GM23338 (cell line): Measurements from ENCODE around the gene CEACAM21. TPM values are rescaled to one million over a fixed set of nuclear protein-coding genes. Genes with fewer than 3 reads are reported as not detected.

Source experiments
- ATAC-seq: fragments of 200-7000 bp; cut with Tn5 transposase; 3 replicates; pipeline ENCODE4 v1.9.1; 2020
- DNase-seq: peaks from one replicate; pipeline ENCODE4 v3.0.0-alpha.2; 2015; ENCODE audit warnings: low spot score
- H2AFZ ChIP-seq: fragments of 200-600 bp; sonication (generic); 2 replicates; pipeline ENCODE4 v1.8.0; 2016; ENCODE audit warnings: antibody characterized with exemption, mild to moderate bottlenecking, moderate library complexity
- H3F3A ChIP-seq: fragments of 200-600 bp; sonication (generic); replicated peaks from 2 replicates; pipeline ENCODE4 v1.8.0; 2017; ENCODE audit warnings: antibody characterized with exemption, mixed run types, low read depth
- H3K27ac ChIP-seq: fragments of 200-600 bp; sonication (generic); 2 replicates; pipeline ENCODE4 v1.6.1; 2016; ENCODE audit warnings: low read depth
- H3K27me3 ChIP-seq: fragments of 200-600 bp; sonication (generic); 2 replicates; pipeline ENCODE4 v1.8.0; 2016; ENCODE audit warnings: mild to moderate bottlenecking, mixed run types, moderate library complexity; ENCODE audit not compliant: insufficient read depth
- H3K36me3 ChIP-seq: fragments of 200-600 bp; sonication (generic); 2 replicates; pipeline ENCODE4 v1.8.0; 2016; ENCODE audit warnings: mild to moderate bottlenecking; ENCODE audit not compliant: insufficient read depth
- H3K4me1 ChIP-seq: fragments of 200-600 bp; sonication (generic); 2 replicates; pipeline ENCODE4 v1.8.0; 2016; ENCODE audit warnings: mild to moderate bottlenecking, moderate library complexity; ENCODE audit not compliant: insufficient read depth
- H3K4me2 ChIP-seq: fragments of 200-600 bp; sonication (generic); 2 replicates; pipeline ENCODE4 v1.7.1; 2017; ENCODE audit warnings: mixed run types
- H3K4me3 ChIP-seq: fragments of 200-600 bp; sonication (generic); 2 replicates; pipeline ENCODE4 v1.6.1; 2016; ENCODE audit warnings: mixed run types
- H3K79me2 ChIP-seq: fragments of 200-600 bp; sonication (generic); replicated peaks from 2 replicates; pipeline ENCODE4 v1.8.0; 2017; ENCODE audit warnings: mild to moderate bottlenecking; ENCODE audit not compliant: insufficient read depth
- H3K9me2 ChIP-seq: fragments of 200-600 bp; sonication (generic); 2 replicates; pipeline ENCODE4 v1.8.0; 2017; ENCODE audit not compliant: insufficient read depth
- H4K20me1 ChIP-seq: fragments of 200-600 bp; sonication (generic); replicated peaks from 2 replicates; pipeline ENCODE4 v1.8.0; 2017; ENCODE audit warnings: mild to moderate bottlenecking; ENCODE audit not compliant: insufficient read depth
- H3K27ac Mint-ChIP-seq: 2 replicates; pipeline ENCODE4 v1.8.0; 2020; ENCODE audit warnings: inconsistent platforms, mild to moderate bottlenecking, moderate library complexity, mixed read lengths
- H3K27me3 Mint-ChIP-seq: 3 replicates; pipeline ENCODE4 v1.8.0; 2022; ENCODE audit warnings: low read depth, mild to moderate bottlenecking, moderate library complexity, mixed read lengths, inconsistent platforms; ENCODE audit not compliant: insufficient read depth, poor library complexity
- H3K36me3 Mint-ChIP-seq: 3 replicates; pipeline ENCODE4 v1.8.0; 2021; ENCODE audit warnings: low read depth, mild to moderate bottlenecking, inconsistent platforms, moderate library complexity, mixed read lengths
- H3K4me1 Mint-ChIP-seq: 3 replicates; pipeline ENCODE4 v1.8.0; 2020; ENCODE audit warnings: mild to moderate bottlenecking, inconsistent platforms, mixed read lengths
- H3K4me3 Mint-ChIP-seq: 3 replicates; pipeline ENCODE4 v1.8.0; 2021; ENCODE audit warnings: moderate library complexity, mild to moderate bottlenecking, inconsistent platforms, mixed read lengths
- H3K9me3 Mint-ChIP-seq: 3 replicates; pipeline ENCODE4 v1.8.0; 2020; ENCODE audit warnings: moderate library complexity, mild to moderate bottlenecking, inconsistent platforms, mixed read lengths
- CREB1 ChIP-seq: fragments of 250-450 bp; sonication (Bioruptor Pico); IDR thresholded peaks from 2 replicates; pipeline ENCODE4 v1.5.0; 2020; ENCODE audit warnings: low read depth, mild to moderate bottlenecking, moderate library complexity
- CTCF ChIP-seq, 2 experiments: fragments of 200-600 bp in 1 of 2; sonication (generic) in 1 of 2; conservative IDR thresholded peaks; 2 replicates each; pipeline versions ENCODE4 v1.5.1 to v1.6.1; 2016 to 2017; ENCODE audit warnings: antibody characterized with exemption in 2 of 2, low read depth in 2 of 2, mild to moderate bottlenecking in 2 of 2, moderate library complexity in 1 of 2
- EZH2 ChIP-seq: fragments of 200-600 bp; sonication (generic); IDR thresholded peaks from one replicate; pipeline ENCODE4 v1.8.0; 2017; ENCODE audit warnings: antibody characterized with exemption, mild to moderate bottlenecking, low read depth; ENCODE audit not compliant: unreplicated experiment
- EZH2phosphoT487 ChIP-seq: fragments of 200-600 bp; sonication (generic); IDR thresholded peaks from one replicate; pipeline ENCODE4 v1.8.1; 2018; ENCODE audit warnings: antibody characterized with exemption; ENCODE audit not compliant: unreplicated experiment
- JUNB ChIP-seq: IDR thresholded peaks from one replicate; pipeline ENCODE4 v1.6.1; 2016; ENCODE audit warnings: antibody characterized with exemption; ENCODE audit not compliant: unreplicated experiment
- REST ChIP-seq: IDR thresholded peaks from one replicate; pipeline ENCODE4 v1.6.1; 2018; ENCODE audit warnings: antibody characterized with exemption; ENCODE audit not compliant: unreplicated experiment
- STAT1 ChIP-seq: IDR thresholded peaks from one replicate; pipeline ENCODE4 v1.6.1; 2016; ENCODE audit warnings: antibody characterized with exemption; ENCODE audit not compliant: unreplicated experiment
- ZNF114 ChIP-seq: fragments of 250-450 bp; sonication (Bioruptor Pico); IDR thresholded peaks from 2 replicates; pipeline ENCODE4 v1.5.0; 2020; ENCODE audit warnings: mild to moderate bottlenecking, moderate library complexity
- ZNF331 ChIP-seq: fragments of 250-450 bp; sonication (Bioruptor Pico); IDR thresholded peaks from 2 replicates; pipeline ENCODE4 v1.5.0; 2020; ENCODE audit warnings: low read depth, mild to moderate bottlenecking, moderate library complexity
- polyA plus RNA-seq: library from polyadenylated mRNA; unstranded; fragments of >200 nt; fragmentation: Nextera tagmentation; extraction: Ambion mirVana; gene quantifications from 2 replicates; pipeline ENCODE4 v1.2.1, GENCODE V29; 2016
- total RNA-seq: library from RNA; depleted of rRNA; stranded (reverse); fragments of >200 nt; shearing (Covaris generic); gene quantifications from 2 replicates; pipeline ENCODE4 v1.2.3, GENCODE V29; 2014
- TF ChIP-seq, protein P1 (sequence below): fragments of 250-450 bp; sonication (Bioruptor Pico); IDR thresholded peaks from 2 replicates; pipeline ENCODE4 v1.5.0; 2020; ENCODE audit warnings: mild to moderate bottlenecking, moderate library complexity

Gene CEACAM21
- total and polyA plus RNA-seq, 2 experiments from 2014 or later: not detected

- TF ChIP-seq CTCF (conservative IDR thresholded peaks at IDR 0.05; ENCODE audit: low read depth in 2 of 2) (no peak), ZNF114 (no peak), STAT1 (no peak), CREB1 (CRISPR knock-in tag) (no peak)
Measured at GRCh38 chr19:41606215-41606837, 30.4 kb downstream of the CEACAM21 start (continued).

- Histone ChIP-seq H3K79me2 (no peaks in the 10 kb centered on the region), H3K4me1 (no peaks in the 10 kb centered on the region), H3K36me3 (no peaks in the 10 kb centered on the region), H4K20me1 (no peaks in the 10 kb centered on the region; the same call in 1 of the 2 replicates), H3K27me3 (peaks cover 70% of the 10 kb centered on the region), H3K9me2 (no peaks in the 10 kb centered on the region), H3K4me2 (no peak overlapping the region), H3K27ac (no peak overlapping the region), H3F3A (no peaks in the 10 kb centered on the region), H3K4me3 (no peak overlapping the region), H2AFZ (no peak overlapping the region)
- no peaks in the 10 kb centered on the region for H3K4me1 Mint-ChIP-seq
- no peaks in the 10 kb centered on the region for H3K36me3 Mint-ChIP-seq
- DNase-seq (no peak), ATAC-seq (no peak)
- no peaks in the 10 kb centered on the region for H3K9me3 Mint-ChIP-seq
- peaks cover 23% of the 10 kb centered on the region for H3K27me3 Mint-ChIP-seq
- H3K4me3 Mint-ChIP-seq: no peak overlapping the region
- no peak overlapping the region for H3K27ac Mint-ChIP-seq
- TF ChIP-seq ZNF114 (no peak), JUNB (no peak), CREB1 (CRISPR knock-in tag) (no peak), STAT1 (no peak), ZNF331 (CRISPR knock-in tag) (no peak), EZH2phosphoT487 (no peak), CTCF (conservative IDR thresholded peaks at IDR 0.05; ENCODE audit: low read depth in 2 of 2) (no peak), EZH2 (no peak), REST (no peak)
- TF ChIP-seq, protein P1, sequence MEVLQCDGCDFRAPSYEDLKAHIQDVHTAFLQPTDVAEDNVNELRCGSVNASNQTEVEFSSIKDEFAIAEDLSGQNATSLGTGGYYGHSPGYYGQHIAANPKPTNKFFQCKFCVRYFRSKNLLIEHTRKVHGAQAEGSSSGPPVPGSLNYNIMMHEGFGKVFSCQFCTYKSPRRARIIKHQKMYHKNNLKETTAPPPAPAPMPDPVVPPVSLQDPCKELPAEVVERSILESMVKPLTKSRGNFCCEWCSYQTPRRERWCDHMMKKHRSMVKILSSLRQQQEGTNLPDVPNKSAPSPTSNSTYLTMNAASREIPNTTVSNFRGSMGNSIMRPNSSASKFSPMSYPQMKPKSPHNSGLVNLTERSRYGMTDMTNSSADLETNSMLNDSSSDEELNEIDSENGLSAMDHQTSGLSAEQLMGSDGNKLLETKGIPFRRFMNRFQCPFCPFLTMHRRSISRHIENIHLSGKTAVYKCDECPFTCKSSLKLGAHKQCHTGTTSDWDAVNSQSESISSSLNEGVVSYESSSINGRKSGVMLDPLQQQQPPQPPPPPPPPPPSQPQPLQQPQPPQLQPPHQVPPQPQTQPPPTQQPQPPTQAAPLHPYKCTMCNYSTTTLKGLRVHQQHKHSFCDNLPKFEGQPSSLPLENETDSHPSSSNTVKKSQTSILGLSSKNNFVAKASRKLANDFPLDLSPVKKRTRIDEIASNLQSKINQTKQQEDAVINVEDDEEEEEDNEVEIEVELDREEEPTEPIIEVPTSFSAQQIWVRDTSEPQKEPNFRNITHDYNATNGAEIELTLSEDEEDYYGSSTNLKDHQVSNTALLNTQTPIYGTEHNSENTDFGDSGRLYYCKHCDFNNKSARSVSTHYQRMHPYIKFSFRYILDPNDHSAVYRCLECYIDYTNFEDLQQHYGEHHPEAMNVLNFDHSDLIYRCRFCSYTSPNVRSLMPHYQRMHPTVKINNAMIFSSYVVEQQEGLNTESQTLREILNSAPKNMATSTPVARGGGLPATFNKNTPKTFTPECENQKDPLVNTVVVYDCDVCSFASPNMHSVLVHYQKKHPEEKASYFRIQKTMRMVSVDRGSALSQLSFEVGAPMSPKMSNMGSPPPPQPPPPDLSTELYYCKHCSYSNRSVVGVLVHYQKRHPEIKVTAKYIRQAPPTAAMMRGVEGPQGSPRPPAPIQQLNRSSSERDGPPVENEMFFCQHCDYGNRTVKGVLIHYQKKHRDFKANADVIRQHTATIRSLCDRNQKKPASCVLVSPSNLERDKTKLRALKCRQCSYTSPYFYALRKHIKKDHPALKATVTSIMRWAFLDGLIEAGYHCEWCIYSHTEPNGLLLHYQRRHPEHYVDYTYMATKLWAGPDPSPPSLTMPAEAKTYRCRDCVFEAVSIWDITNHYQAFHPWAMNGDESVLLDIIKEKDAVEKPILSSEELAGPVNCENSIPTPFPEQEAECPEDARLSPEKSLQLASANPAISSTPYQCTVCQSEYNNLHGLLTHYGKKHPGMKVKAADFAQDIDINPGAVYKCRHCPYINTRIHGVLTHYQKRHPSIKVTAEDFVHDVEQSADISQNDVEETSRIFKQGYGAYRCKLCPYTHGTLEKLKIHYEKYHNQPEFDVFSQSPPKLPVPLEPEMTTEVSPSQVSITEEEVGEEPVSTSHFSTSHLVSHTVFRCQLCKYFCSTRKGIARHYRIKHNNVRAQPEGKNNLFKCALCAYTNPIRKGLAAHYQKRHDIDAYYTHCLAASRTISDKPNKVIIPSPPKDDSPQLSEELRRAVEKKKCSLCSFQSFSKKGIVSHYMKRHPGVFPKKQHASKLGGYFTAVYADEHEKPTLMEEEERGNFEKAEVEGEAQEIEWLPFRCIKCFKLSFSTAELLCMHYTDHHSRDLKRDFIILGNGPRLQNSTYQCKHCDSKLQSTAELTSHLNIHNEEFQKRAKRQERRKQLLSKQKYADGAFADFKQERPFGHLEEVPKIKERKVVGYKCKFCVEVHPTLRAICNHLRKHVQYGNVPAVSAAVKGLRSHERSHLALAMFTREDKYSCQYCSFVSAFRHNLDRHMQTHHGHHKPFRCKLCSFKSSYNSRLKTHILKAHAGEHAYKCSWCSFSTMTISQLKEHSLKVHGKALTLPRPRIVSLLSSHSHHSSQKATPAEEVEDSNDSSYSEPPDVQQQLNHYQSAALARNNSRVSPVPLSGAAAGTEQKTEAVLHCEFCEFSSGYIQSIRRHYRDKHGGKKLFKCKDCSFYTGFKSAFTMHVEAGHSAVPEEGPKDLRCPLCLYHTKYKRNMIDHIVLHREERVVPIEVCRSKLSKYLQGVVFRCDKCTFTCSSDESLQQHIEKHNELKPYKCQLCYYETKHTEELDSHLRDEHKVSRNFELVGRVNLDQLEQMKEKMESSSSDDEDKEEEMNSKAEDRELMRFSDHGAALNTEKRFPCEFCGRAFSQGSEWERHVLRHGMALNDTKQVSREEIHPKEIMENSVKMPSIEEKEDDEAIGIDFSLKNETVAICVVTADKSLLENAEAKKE: no peak
Measured at GRCh38 chr19:41607668-41608067, 31.7 kb downstream of the CEACAM21 start.
